RWPE2 (cell line): ENCODE results near the gene ZBTB7C.

ENCODE experiments used
- ATAC-seq: fragments of 200-7000 bp; cut with Tn5 transposase; 3 replicates; pipeline ENCODE4 v1.9.1; 2021; ENCODE audit warnings: low read depth
- DNase-seq: peaks from one replicate; pipeline ENCODE4 v3.0.0-alpha.2; 2020; ENCODE audit warnings: low spot score
- H3K27ac ChIP-seq: fragments of 450-650 bp; 2 replicates; pipeline ENCODE4 v1.5.1; 2017; ENCODE audit warnings: mild to moderate bottlenecking; ENCODE audit not compliant: poor library complexity, severe bottlenecking
- H3K27me3 ChIP-seq: fragments of 250-450 bp; sonication (Bioruptor Pico); 2 replicates; pipeline ENCODE4 v1.5.1; 2021; ENCODE audit warnings: mild to moderate bottlenecking, moderate library complexity; ENCODE audit not compliant: insufficient read depth, poor library complexity, severe bottlenecking
- H3K36me3 ChIP-seq: fragments of 250-450 bp; sonication (Bioruptor Pico); 2 replicates; pipeline ENCODE4 v1.5.1; 2020; ENCODE audit warnings: low read depth, mild to moderate bottlenecking, moderate library complexity
- H3K4me1 ChIP-seq: fragments of 250-450 bp; sonication (Bioruptor Pico); 2 replicates; pipeline ENCODE4 v1.5.1; 2021; ENCODE audit warnings: mild to moderate bottlenecking, moderate library complexity; ENCODE audit not compliant: insufficient read depth, poor library complexity, severe bottlenecking
- H3K4me3 ChIP-seq: fragments of 250-450 bp; sonication (Bioruptor Pico); 2 replicates; pipeline ENCODE4 v1.5.1; 2021; ENCODE audit warnings: mild to moderate bottlenecking, moderate library complexity; ENCODE audit not compliant: severe bottlenecking
- H3K9me3 ChIP-seq: fragments of 250-450 bp; sonication (Bioruptor Pico); 2 replicates; pipeline ENCODE4 v1.5.1; 2021; ENCODE audit warnings: mild to moderate bottlenecking, moderate library complexity; ENCODE audit not compliant: severe bottlenecking
- TF ChIP-seq, protein P1 (sequence below): fragments of 450-650 bp; IDR thresholded peaks from one replicate; pipeline ENCODE4 v1.5.1; 2017; ENCODE audit warnings: mild to moderate bottlenecking, moderate library complexity; ENCODE audit not compliant: poor library complexity, severe bottlenecking

The ZBTB7C gene

DNA sequence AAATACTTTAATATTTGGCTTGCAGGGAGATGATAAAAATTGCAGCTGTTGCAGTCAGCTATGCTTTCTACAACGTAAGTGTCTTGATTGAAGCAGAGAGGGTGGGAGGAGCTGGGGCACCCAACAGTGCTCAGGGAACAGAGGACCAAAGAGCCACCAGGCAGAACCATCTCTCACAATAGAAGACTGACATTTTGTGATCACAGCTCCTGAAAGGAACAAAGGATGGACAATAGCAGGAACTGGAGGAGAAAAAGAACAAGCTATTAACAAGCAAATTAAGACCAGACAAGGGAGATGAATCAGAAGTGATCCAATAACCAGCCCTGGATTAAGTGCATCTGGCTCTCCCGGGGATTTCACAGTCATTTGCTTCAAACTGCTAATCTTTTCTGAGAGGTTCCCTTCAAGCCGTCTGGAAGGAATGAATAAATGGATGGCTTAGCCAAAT is 413.1 kb downstream of the ZBTB7C start:
- ATAC-seq (no peak), DNase-seq (no peak)
- TF ChIP-seq, protein P1, sequence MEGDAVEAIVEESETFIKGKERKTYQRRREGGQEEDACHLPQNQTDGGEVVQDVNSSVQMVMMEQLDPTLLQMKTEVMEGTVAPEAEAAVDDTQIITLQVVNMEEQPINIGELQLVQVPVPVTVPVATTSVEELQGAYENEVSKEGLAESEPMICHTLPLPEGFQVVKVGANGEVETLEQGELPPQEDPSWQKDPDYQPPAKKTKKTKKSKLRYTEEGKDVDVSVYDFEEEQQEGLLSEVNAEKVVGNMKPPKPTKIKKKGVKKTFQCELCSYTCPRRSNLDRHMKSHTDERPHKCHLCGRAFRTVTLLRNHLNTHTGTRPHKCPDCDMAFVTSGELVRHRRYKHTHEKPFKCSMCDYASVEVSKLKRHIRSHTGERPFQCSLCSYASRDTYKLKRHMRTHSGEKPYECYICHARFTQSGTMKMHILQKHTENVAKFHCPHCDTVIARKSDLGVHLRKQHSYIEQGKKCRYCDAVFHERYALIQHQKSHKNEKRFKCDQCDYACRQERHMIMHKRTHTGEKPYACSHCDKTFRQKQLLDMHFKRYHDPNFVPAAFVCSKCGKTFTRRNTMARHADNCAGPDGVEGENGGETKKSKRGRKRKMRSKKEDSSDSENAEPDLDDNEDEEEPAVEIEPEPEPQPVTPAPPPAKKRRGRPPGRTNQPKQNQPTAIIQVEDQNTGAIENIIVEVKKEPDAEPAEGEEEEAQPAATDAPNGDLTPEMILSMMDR = no peak
- no peaks in the 10 kb centered on the region for H3K36me3 ChIP-seq
- no peak overlapping the region for H3K27ac ChIP-seq
- H3K9me3 ChIP-seq = no peaks in the 10 kb centered on the region
- no peaks in the 10 kb centered on the region for H3K4me1 ChIP-seq
- H3K4me3 ChIP-seq = no peak overlapping the region
- H3K27me3 ChIP-seq = no peaks in the 10 kb centered on the region

DNA sequence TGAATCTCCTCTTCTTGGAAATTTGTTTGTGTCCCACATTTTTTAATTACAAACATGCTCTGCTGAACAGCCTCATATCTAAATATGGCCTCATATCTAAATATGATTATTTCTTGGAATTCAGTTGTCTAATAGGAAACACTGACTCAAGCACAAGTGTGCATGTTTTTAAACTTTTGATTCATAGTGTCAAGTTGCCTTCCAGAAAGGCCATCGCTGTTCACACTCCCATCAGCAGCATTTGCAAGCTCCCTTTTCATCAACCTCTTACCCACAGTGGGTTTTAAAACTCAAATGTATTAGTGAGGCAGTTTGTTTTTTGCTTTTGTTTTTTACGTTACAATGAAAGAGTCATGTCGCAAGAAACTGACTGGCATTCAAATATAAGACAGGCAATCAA is 413.5 kb downstream of the ZBTB7C start:
- H3K27ac ChIP-seq = no peak overlapping the region
- no peaks in the 10 kb centered on the region for H3K4me1 ChIP-seq
- no peaks in the 10 kb centered on the region for H3K9me3 ChIP-seq
- TF ChIP-seq, protein P1 = no peak
- no peaks in the 10 kb centered on the region for H3K27me3 ChIP-seq
- no peak overlapping the region for H3K4me3 ChIP-seq
- no peak for DNase-seq
- no peak for ATAC-seq
- no peaks in the 10 kb centered on the region for H3K36me3 ChIP-seq

GRCh38 chr18:47993409-47993808 is 415.8 kb downstream of the ZBTB7C start:
- DNase-seq = no peak
- TF ChIP-seq, protein P1 = no peak
- Histone ChIP-seq H3K27ac (no peak overlapping the region), H3K9me3 (no peaks in the 10 kb centered on the region), H3K4me3 (no peak overlapping the region), H3K36me3 (no peaks in the 10 kb centered on the region), H3K4me1 (no peaks in the 10 kb centered on the region), H3K27me3 (no peaks in the 10 kb centered on the region)
- no peak for ATAC-seq

GRCh38 chr18:47992976-47993375 is 416.2 kb downstream of the ZBTB7C start:
- no peaks in the 10 kb centered on the region for H3K4me1 ChIP-seq

GRCh38 chr18:47992266-47992665 is 416.9 kb downstream of the ZBTB7C start:
- H3K4me1 ChIP-seq = no peaks in the 10 kb centered on the region
- H3K27ac ChIP-seq = no peak overlapping the region
- DNase-seq = no peak
- TF ChIP-seq, protein P1 = no peak
- ATAC-seq = no peak
- H3K27me3 ChIP-seq = no peaks in the 10 kb centered on the region
- no peaks in the 10 kb centered on the region for H3K9me3 ChIP-seq
- H3K4me3 ChIP-seq = no peak overlapping the region
- no peaks in the 10 kb centered on the region for H3K36me3 ChIP-seq

More at GRCh38 chr18:47992976-47993375, 416.2 kb downstream of the ZBTB7C start:
- TF ChIP-seq, protein P1 = no peak
- Histone ChIP-seq H3K27me3 (no peaks in the 10 kb centered on the region), H3K36me3 (no peaks in the 10 kb centered on the region), H3K27ac (no peak overlapping the region), H3K4me3 (no peak overlapping the region), H3K9me3 (no peaks in the 10 kb centered on the region)
- no peak for DNase-seq
- no peak for ATAC-seq
